ENCODE data around the gene C10orf71.

Gene C10orf71

GRCh38 chr10:49273626-49274025 lies 25.3 kb upstream of the C10orf71 start:
- FAIRE-seq (no peak), DNase-seq (ENCODE audit: insufficient read length, low spot score) (no peak)
- no peak for TF ChIP-seq CTCF (IDR thresholded peaks at IDR 0.05; ENCODE audit: insufficient read depth, missing control alignments)

GRCh38 chr10:49274886-49275285 lies 24.1 kb upstream of the C10orf71 start:
- no peak for DNase-seq (ENCODE audit: insufficient read length, low spot score)
- no peak for FAIRE-seq
- no peak for TF ChIP-seq CTCF (IDR thresholded peaks at IDR 0.05; ENCODE audit: insufficient read depth, missing control alignments)

- no peak for TF ChIP-seq CTCF (IDR thresholded peaks at IDR 0.05; ENCODE audit: insufficient read depth, missing control alignments)
- FAIRE-seq: no peak
These were observed 23.1 kb upstream of the C10orf71 start for GRCh38 chr10:49275896-49276295.

GRCh38 chr10:49276596-49276995 lies 22.4 kb upstream of the C10orf71 start:
- FAIRE-seq (no peak), DNase-seq (ENCODE audit: insufficient read length, low spot score) (no peak)
- TF ChIP-seq CTCF (IDR thresholded peaks at IDR 0.05; ENCODE audit: insufficient read depth, missing control alignments): no peak

More at GRCh38 chr10:49275896-49276295, 23.1 kb upstream of the C10orf71 start:
- no peak for DNase-seq (ENCODE audit: insufficient read length, low spot score)

GRCh38 chr10:49277973-49278372 lies 21.0 kb upstream of the C10orf71 start:
- no peak for DNase-seq (ENCODE audit: insufficient read length, low spot score)
- TF ChIP-seq CTCF (IDR thresholded peaks at IDR 0.05; ENCODE audit: insufficient read depth, missing control alignments): no peak
- FAIRE-seq: no peak

- no peak for FAIRE-seq
- no peak for DNase-seq (ENCODE audit: insufficient read length, low spot score)
- no peak for TF ChIP-seq CTCF (IDR thresholded peaks at IDR 0.05; ENCODE audit: insufficient read depth, missing control alignments)
These were observed 20.4 kb upstream of the C10orf71 start for GRCh38 chr10:49278497-49278981.

- no peak for DNase-seq (ENCODE audit: insufficient read length, low spot score)
These were observed 19.7 kb upstream of the C10orf71 start for GRCh38 chr10:49279015-49279880.

More at GRCh38 chr10:49279015-49279880, 19.7 kb upstream of the C10orf71 start:
- no peak for TF ChIP-seq CTCF (IDR thresholded peaks at IDR 0.05; ENCODE audit: insufficient read depth, missing control alignments)
- FAIRE-seq: no peak

Measured in D721Med (cell line).